WTC11 (cell line): ENCODE measurements around the gene FCHSD1. TPM values are rescaled to one million over a fixed set of nuclear protein-coding genes. Genes with fewer than 3 reads are reported as not detected.

Experiments used
- ATAC-seq: fragments of 200-7000 bp; cut with Tn5 transposase; 2 replicates; pipeline ENCODE4 v1.10.0; 2021; ENCODE audit warnings: mild to moderate bottlenecking, moderate library complexity
- CTCF ChIA-PET: fragments of 300-600 bp; sonication (Branson Sonifier 250); formaldehyde crosslinking; loops from one replicate; lab custom pipeline; 2021; ENCODE audit warnings: antibody characterized with exemption; lab: Charles Lee
- POLR2A ChIA-PET: fragments of 350-600 bp; sonication (Branson Sonifier 250); formaldehyde crosslinking; loops from one replicate; lab custom pipeline; 2021; ENCODE audit warnings: antibody characterized with exemption; lab: Charles Lee
- DNase-seq: peaks from one replicate; pipeline ENCODE4 v3.0.0; 2021; ENCODE audit warnings: low spot score
- H3K27ac Mint-ChIP-seq: 2 replicates; pipeline ENCODE4 v1.8.0; 2021; ENCODE audit warnings: mixed read lengths
- H3K27me3 Mint-ChIP-seq: 2 replicates; pipeline ENCODE4 v1.8.0; 2021; ENCODE audit warnings: low read depth, mild to moderate bottlenecking, moderate library complexity, mixed read lengths
- H3K36me3 Mint-ChIP-seq: 2 replicates; pipeline ENCODE4 v1.8.0; 2021; ENCODE audit warnings: mixed read lengths
- H3K4me1 Mint-ChIP-seq: 2 replicates; pipeline ENCODE4 v1.8.0; 2022; ENCODE audit warnings: mixed read lengths
- H3K4me3 Mint-ChIP-seq: 2 replicates; pipeline ENCODE4 v1.8.0; 2021; ENCODE audit warnings: mild to moderate bottlenecking, moderate library complexity, mixed read lengths
- H3K9me3 Mint-ChIP-seq: 2 replicates; pipeline ENCODE4 v1.8.0; 2021; ENCODE audit warnings: mixed read lengths
- ARID4B ChIP-seq: sonication (generic); formaldehyde crosslinking; IDR thresholded peaks from 2 replicates; pipeline ENCODE4 v1.8.0; 2023; ENCODE audit warnings: missing genetic modification reagents, mild to moderate bottlenecking, borderline replicate concordance
- CREB1 ChIP-seq: sonication (generic); formaldehyde crosslinking; IDR thresholded peaks from 2 replicates; pipeline ENCODE4 v1.8.0; 2023; ENCODE audit warnings: mild to moderate bottlenecking, missing genetic modification reagents
- CREM ChIP-seq: sonication (generic); formaldehyde crosslinking; IDR thresholded peaks from 2 replicates; pipeline ENCODE4 v1.8.1; 2022; ENCODE audit warnings: mild to moderate bottlenecking, missing genetic modification reagents, moderate library complexity
- EMX1 ChIP-seq: fragments of 250-450 bp; sonication (Bioruptor Pico); IDR thresholded peaks from 2 replicates; pipeline ENCODE4 v1.8.0; 2021; ENCODE audit warnings: mild to moderate bottlenecking
- ERG ChIP-seq: fragments of 250-450 bp; sonication (Bioruptor Pico); IDR thresholded peaks from 2 replicates; pipeline ENCODE4 v1.8.0; 2021; ENCODE audit warnings: mild to moderate bottlenecking
- FOXJ3 ChIP-seq: sonication (generic); formaldehyde crosslinking; IDR thresholded peaks from 2 replicates; pipeline ENCODE4 v1.9.0; 2021; ENCODE audit warnings: missing genetic modification reagents, mild to moderate bottlenecking, borderline replicate concordance
- FOXK1 ChIP-seq: sonication (generic); formaldehyde crosslinking; IDR thresholded peaks from 2 replicates; pipeline ENCODE4 v1.8.0; 2022; ENCODE audit warnings: mild to moderate bottlenecking, moderate library complexity, missing genetic modification reagents
- GRHL2 ChIP-seq: fragments of 250-450 bp; sonication (Bioruptor Pico); IDR thresholded peaks from 2 replicates; pipeline ENCODE4 v1.8.0; 2022; ENCODE audit warnings: mild to moderate bottlenecking, moderate library complexity; ENCODE audit not compliant: insufficient replicate concordance, severe bottlenecking
- JAZF1 ChIP-seq: fragments of 250-450 bp; sonication (Bioruptor Pico); IDR thresholded peaks from 2 replicates; pipeline ENCODE4 v1.9.0; 2021; ENCODE audit warnings: moderate library complexity, mild to moderate bottlenecking, inconsistent platforms
- KAT7 ChIP-seq: sonication (generic); formaldehyde crosslinking; IDR thresholded peaks from 2 replicates; pipeline ENCODE4 v1.8.1; 2023; ENCODE audit warnings: missing genetic modification reagents, mild to moderate bottlenecking, borderline replicate concordance
- MLX ChIP-seq: sonication (generic); formaldehyde crosslinking; IDR thresholded peaks from 2 replicates; pipeline ENCODE4 v1.8.1; 2023; ENCODE audit warnings: mild to moderate bottlenecking, missing genetic modification reagents, moderate library complexity
- NR1H2 ChIP-seq: sonication (generic); formaldehyde crosslinking; IDR thresholded peaks from 2 replicates; pipeline ENCODE4 v1.9.0; 2021; ENCODE audit warnings: mild to moderate bottlenecking, moderate library complexity, missing genetic modification reagents
- OVOL2 ChIP-seq: fragments of 250-450 bp; sonication (Bioruptor Pico); IDR thresholded peaks from 2 replicates; pipeline ENCODE4 v1.9.0; 2021; ENCODE audit warnings: mild to moderate bottlenecking, borderline replicate concordance
- PRRX2 ChIP-seq: fragments of 250-450 bp; sonication (Bioruptor Pico); IDR thresholded peaks from 2 replicates; pipeline ENCODE4 v1.8.0; 2021; ENCODE audit warnings: mild to moderate bottlenecking
- TCF7 ChIP-seq: sonication (generic); formaldehyde crosslinking; IDR thresholded peaks from 2 replicates; pipeline ENCODE4 v1.8.0; 2022; ENCODE audit warnings: mild to moderate bottlenecking, low read depth, missing genetic modification reagents, moderate library complexity
- TEAD1 ChIP-seq: sonication (generic); formaldehyde crosslinking; IDR thresholded peaks from 2 replicates; pipeline ENCODE4 v1.8.0; 2022; ENCODE audit warnings: mild to moderate bottlenecking, missing genetic modification reagents
- TP53 ChIP-seq: sonication (generic); formaldehyde crosslinking; IDR thresholded peaks from 2 replicates; pipeline ENCODE4 v1.8.1; 2023; ENCODE audit warnings: mild to moderate bottlenecking, missing genetic modification reagents
- USF2 ChIP-seq: sonication (generic); formaldehyde crosslinking; IDR thresholded peaks from 2 replicates; pipeline ENCODE4 v1.8.1; 2023; ENCODE audit warnings: mild to moderate bottlenecking, missing genetic modification reagents, moderate library complexity
- ZBTB21 ChIP-seq: sonication (generic); formaldehyde crosslinking; IDR thresholded peaks from 2 replicates; pipeline ENCODE4 v1.8.1; 2023; ENCODE audit warnings: mild to moderate bottlenecking, missing genetic modification reagents, borderline replicate concordance
- ZMAT4 ChIP-seq: fragments of 250-450 bp; sonication (Bioruptor Pico); IDR thresholded peaks from 2 replicates; pipeline ENCODE4 v1.9.0; 2021; ENCODE audit warnings: mild to moderate bottlenecking
- ZNF396 ChIP-seq: fragments of 250-450 bp; sonication (Bioruptor Pico); IDR thresholded peaks from 2 replicates; pipeline ENCODE4 v1.8.0; 2021; ENCODE audit warnings: mild to moderate bottlenecking, moderate library complexity, borderline replicate concordance
- total RNA-seq: library from RNA; stranded (reverse); gene quantifications from 3 replicates; pipeline ENCODE4 v1.2.3, GENCODE V29; 2021
- TF ChIP-seq, protein P1 (sequence below): sonication (generic); formaldehyde crosslinking; conservative IDR thresholded peaks from 2 replicates; pipeline ENCODE4 v1.8.1; 2023; ENCODE audit warnings: mild to moderate bottlenecking, low read depth, missing genetic modification reagents, moderate library complexity
- TF ChIP-seq, protein P2 (sequence below): sonication (generic); formaldehyde crosslinking; IDR thresholded peaks from 2 replicates; pipeline ENCODE4 v1.8.1; 2023; ENCODE audit warnings: mild to moderate bottlenecking, missing genetic modification reagents
- TF ChIP-seq, protein P3 (sequence below): sonication (generic); formaldehyde crosslinking; IDR thresholded peaks from 2 replicates; pipeline ENCODE4 v1.8.0; 2022; ENCODE audit warnings: mild to moderate bottlenecking, missing genetic modification reagents

FCHSD1 gene
- total RNA-seq, 1 experiment from 2014 or later, result 50.3 TPM

GRCh38 chr5:141641634-141642267 is 9.5 kb downstream of the FCHSD1 start:
- Mint-ChIP-seq H3K4me3 (no peak overlapping the region), H3K4me1 (peaks cover 12% of the 10 kb centered on the region), H3K27ac (no peak overlapping the region), H3K36me3 (peaks cover 26% of the 10 kb centered on the region), H3K9me3 (no peaks in the 10 kb centered on the region), H3K27me3 (no peaks in the 10 kb centered on the region)
- CTCF ChIA-PET, result interaction anchor here (2.1 kb wide), 1 partner anchor 23 kb away, joined by 9 read pairs; the partner anchor contains the start of gene DIAPH1
- no peak for ATAC-seq
- TF ChIP-seq CREB1 (CRISPR knock-in tag) (no peak), KAT7 (CRISPR knock-in tag) (no peak), FOXJ3 (CRISPR knock-in tag) (no peak), ZNF396 (no peak), TEAD1 (CRISPR knock-in tag) (no peak), JAZF1 (CRISPR knock-in tag) (no peak), ZBTB21 (no peak), EMX1 (CRISPR knock-in tag) (no peak), PRRX2 (CRISPR knock-in tag) (no peak), FOXK1 (no peak), GRHL2 (CRISPR knock-in tag) (no peak), USF2 (CRISPR knock-in tag) (no peak), MLX (CRISPR knock-in tag) (no peak), NR1H2 (CRISPR knock-in tag) (no peak), TP53 (CRISPR knock-in tag) (no peak), OVOL2 (no peak), ERG (no peak)
- TF ChIP-seq, protein P1, sequence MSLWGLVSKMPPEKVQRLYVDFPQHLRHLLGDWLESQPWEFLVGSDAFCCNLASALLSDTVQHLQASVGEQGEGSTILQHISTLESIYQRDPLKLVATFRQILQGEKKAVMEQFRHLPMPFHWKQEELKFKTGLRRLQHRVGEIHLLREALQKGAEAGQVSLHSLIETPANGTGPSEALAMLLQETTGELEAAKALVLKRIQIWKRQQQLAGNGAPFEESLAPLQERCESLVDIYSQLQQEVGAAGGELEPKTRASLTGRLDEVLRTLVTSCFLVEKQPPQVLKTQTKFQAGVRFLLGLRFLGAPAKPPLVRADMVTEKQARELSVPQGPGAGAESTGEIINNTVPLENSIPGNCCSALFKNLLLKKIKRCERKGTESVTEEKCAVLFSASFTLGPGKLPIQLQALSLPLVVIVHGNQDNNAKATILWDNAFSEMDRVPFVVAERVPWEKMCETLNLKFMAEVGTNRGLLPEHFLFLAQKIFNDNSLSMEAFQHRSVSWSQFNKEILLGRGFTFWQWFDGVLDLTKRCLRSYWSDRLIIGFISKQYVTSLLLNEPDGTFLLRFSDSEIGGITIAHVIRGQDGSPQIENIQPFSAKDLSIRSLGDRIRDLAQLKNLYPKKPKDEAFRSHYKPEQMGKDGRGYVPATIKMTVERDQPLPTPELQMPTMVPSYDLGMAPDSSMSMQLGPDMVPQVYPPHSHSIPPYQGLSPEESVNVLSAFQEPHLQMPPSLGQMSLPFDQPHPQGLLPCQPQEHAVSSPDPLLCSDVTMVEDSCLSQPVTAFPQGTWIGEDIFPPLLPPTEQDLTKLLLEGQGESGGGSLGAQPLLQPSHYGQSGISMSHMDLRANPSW, result no peak
- TF ChIP-seq, protein P2, sequence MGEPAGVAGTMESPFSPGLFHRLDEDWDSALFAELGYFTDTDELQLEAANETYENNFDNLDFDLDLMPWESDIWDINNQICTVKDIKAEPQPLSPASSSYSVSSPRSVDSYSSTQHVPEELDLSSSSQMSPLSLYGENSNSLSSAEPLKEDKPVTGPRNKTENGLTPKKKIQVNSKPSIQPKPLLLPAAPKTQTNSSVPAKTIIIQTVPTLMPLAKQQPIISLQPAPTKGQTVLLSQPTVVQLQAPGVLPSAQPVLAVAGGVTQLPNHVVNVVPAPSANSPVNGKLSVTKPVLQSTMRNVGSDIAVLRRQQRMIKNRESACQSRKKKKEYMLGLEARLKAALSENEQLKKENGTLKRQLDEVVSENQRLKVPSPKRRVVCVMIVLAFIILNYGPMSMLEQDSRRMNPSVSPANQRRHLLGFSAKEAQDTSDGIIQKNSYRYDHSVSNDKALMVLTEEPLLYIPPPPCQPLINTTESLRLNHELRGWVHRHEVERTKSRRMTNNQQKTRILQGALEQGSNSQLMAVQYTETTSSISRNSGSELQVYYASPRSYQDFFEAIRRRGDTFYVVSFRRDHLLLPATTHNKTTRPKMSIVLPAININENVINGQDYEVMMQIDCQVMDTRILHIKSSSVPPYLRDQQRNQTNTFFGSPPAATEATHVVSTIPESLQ (CRISPR knock-in tag), result no peak
- no peak for DNase-seq
- POLR2A ChIA-PET, result no interaction called here

DNA sequence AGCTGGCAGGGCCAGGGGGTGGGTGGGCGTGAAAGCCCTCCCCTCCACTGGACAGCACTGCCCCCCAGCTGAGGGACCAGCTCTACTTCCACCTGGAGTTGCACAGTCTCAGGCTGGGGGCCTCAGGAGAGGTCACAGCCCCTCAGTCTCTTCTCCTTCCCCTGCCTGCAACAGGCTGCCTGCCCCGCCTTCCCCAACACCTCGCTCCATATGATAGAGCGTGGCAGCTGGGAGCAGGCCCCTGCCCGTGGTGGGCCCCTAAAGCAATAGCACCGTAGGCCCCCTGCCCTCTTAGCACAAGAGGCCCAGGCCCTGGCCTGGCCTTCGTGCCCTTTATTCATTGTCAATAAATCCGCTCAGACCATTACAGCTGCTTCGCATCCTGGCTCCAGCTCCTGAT is 10.5 kb downstream of the FCHSD1 start:
- Mint-ChIP-seq H3K36me3 (peaks cover 17% of the 10 kb centered on the region), H3K27ac (no peak overlapping the region), H3K4me1 (peaks cover 17% of the 10 kb centered on the region), H3K27me3 (no peaks in the 10 kb centered on the region), H3K9me3 (no peaks in the 10 kb centered on the region), H3K4me3 (no peak overlapping the region)
- no peak for DNase-seq
- ChIA-PET CTCF (interaction anchor here (0.9 to 1.3 kb wide), 3 partner anchors 10 to 49 kb away, joined by 3 to 4 read pairs (median 4); partner anchors contain the start of genes DIAPH1 and FCHSD1), POLR2A (interaction anchor here (1.7 kb wide), 1 partner anchor 10 kb away, joined by 5 read pairs; the partner anchor contains the start of gene FCHSD1)
- ATAC-seq, result no peak
- TF ChIP-seq, protein P3, sequence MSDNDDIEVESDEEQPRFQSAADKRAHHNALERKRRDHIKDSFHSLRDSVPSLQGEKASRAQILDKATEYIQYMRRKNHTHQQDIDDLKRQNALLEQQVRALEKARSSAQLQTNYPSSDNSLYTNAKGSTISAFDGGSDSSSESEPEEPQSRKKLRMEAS (CRISPR knock-in tag), result no peak
- TF ChIP-seq TCF7 (CRISPR knock-in tag) (no peak), ARID4B (CRISPR knock-in tag) (no peak), CREM (CRISPR knock-in tag) (no peak), ZMAT4 (no peak)
